K562 (cell line): ENCODE measurements around the gene HOXB8. TPM values are rescaled to one million over a fixed set of nuclear protein-coding genes. Genes with fewer than 3 reads are reported as not detected.

ENCODE experiments used
- DMBX1 ChIP-seq: fragments of 250-450 bp; sonication (Bioruptor Pico); IDR thresholded peaks from 2 replicates; pipeline ENCODE4 v1.8.0; 2022; ENCODE audit warnings: inconsistent platforms, mild to moderate bottlenecking, moderate library complexity, borderline replicate concordance
- FIP1L1 ChIP-seq: fragments of 200-400 bp; formaldehyde crosslinking; IDR thresholded peaks from 2 replicates; pipeline ENCODE4 v1.6.1; 2018; ENCODE audit warnings: mild to moderate bottlenecking, low read depth, low read length; ENCODE audit not compliant: poor library complexity, severe bottlenecking
- MAFF ChIP-seq: IDR thresholded peaks from 2 replicates; pipeline ENCODE4 v1.6.1; 2012; ENCODE audit warnings: low read length, improper control_type of control experiment
- MEF2D ChIP-seq: conservative IDR thresholded peaks from 2 replicates; pipeline ENCODE4 v1.6.1; 2016; ENCODE audit warnings: low read depth, missing genetic modification characterization, missing compliant biosample characterization
- NFIX ChIP-seq: fragments of 250-450 bp; sonication (Bioruptor Pico); IDR thresholded peaks from 2 replicates; pipeline ENCODE4 v1.4.0; 2020; ENCODE audit warnings: low read depth, mild to moderate bottlenecking, moderate library complexity
- NFXL1 ChIP-seq: fragments of 450-650 bp; formaldehyde crosslinking; IDR thresholded peaks from 2 replicates; pipeline ENCODE4 v1.4.0; 2021; ENCODE audit warnings: mild to moderate bottlenecking
- PHF21A ChIP-seq: fragments of 450-650 bp; IDR thresholded peaks from 2 replicates; pipeline ENCODE4 v1.6.1; 2017; ENCODE audit warnings: low read depth, borderline replicate concordance
- POLR2B ChIP-seq: fragments of 450-650 bp; IDR thresholded peaks from 2 replicates; pipeline ENCODE4 v1.6.1; 2018; ENCODE audit warnings: low read depth; ENCODE audit not compliant: partially characterized antibody
- SAFB ChIP-seq: fragments of 200-400 bp; formaldehyde crosslinking; IDR thresholded peaks from 2 replicates; pipeline ENCODE4 v1.6.1; 2017; ENCODE audit warnings: low read depth, low read length, borderline replicate concordance
- SMAD3 ChIP-seq: fragments of 450-650 bp; formaldehyde crosslinking; conservative IDR thresholded peaks from 2 replicates; pipeline ENCODE4 v1.4.0; 2020; ENCODE audit warnings: mild to moderate bottlenecking
- ZKSCAN1 ChIP-seq: fragments of 150-350 bp; IDR thresholded peaks from 2 replicates; pipeline ENCODE4 v1.6.1; 2016; ENCODE audit warnings: low read depth, low read length
- ZNF184 ChIP-seq: sonication (generic); formaldehyde crosslinking; IDR thresholded peaks from 2 replicates; pipeline ENCODE4 v1.5.0; 2020; ENCODE audit warnings: missing genetic modification reagents
- ZNF263 ChIP-seq: sonication (generic); formaldehyde crosslinking; IDR thresholded peaks from 2 replicates; pipeline ENCODE4 v1.8.0; 2022; ENCODE audit warnings: mild to moderate bottlenecking, missing genetic modification reagents, borderline replicate concordance
- polyA plus RNA-seq, 8 experiments: library from polyadenylated mRNA; depleted of rRNA in 4 of 8; stranded (reverse) in 5 of 8; unstranded in 3 of 8; fragments of >200 nt; fragmentation: Nextera tagmentation in 2 of 8; fragmentation: Illumina TruSeq in 1 of 8; extraction: Ambion mirVana in 2 of 8; extraction: Trizol in 1 of 8; gene quantifications; 2 replicates each; pipeline versions ENCODE4 v1.2.1 to v1.2.3, GENCODE V29; 2011 to 2014; ENCODE audit warnings: inconsistent platforms in 1 of 8, missing spikeins in 1 of 8
- total RNA-seq, 7 experiments: library from RNA; depleted of rRNA in 6 of 7; stranded (reverse); fragments of >200 nt in 6 of 7; fragmentation: Illumina TruSeq in 2 of 7; extraction: Trizol in 2 of 7; gene quantifications; 2 replicates each; pipeline versions ENCODE4 v1.2.1 to v1.2.3, GENCODE V29; 2011 to 2021; ENCODE audit warnings: low replicate concordance in 1 of 7
- TF ChIP-seq, protein P1 (sequence below): fragments of 450-650 bp; IDR thresholded peaks from 2 replicates; pipeline ENCODE4 v1.6.1; 2016; ENCODE audit warnings: borderline replicate concordance
- TF ChIP-seq, protein P2 (sequence below): sonication (generic); formaldehyde crosslinking; IDR thresholded peaks from 2 replicates; pipeline ENCODE4 v1.8.0; 2022; ENCODE audit warnings: missing genetic modification reagents, mild to moderate bottlenecking, moderate library complexity, borderline replicate concordance
- TF ChIP-seq, protein P3 (sequence below), 2 experiments: fragments of 250-450 bp in 1 of 2; fragments of 450-650 bp in 1 of 2; sonication (Bioruptor Pico) in 1 of 2; IDR thresholded peaks; 2 replicates each; pipeline versions ENCODE4 v1.6.1 to v1.8.0; 2016 to 2021; ENCODE audit warnings: mild to moderate bottlenecking in 2 of 2, moderate library complexity in 2 of 2, missing compliant biosample characterization in 1 of 2, missing genetic modification characterization in 1 of 2
- TF ChIP-seq, protein P4 (sequence below): sonication (generic); formaldehyde crosslinking; IDR thresholded peaks from 2 replicates; pipeline ENCODE4 v1.4.0; 2020; ENCODE audit warnings: mild to moderate bottlenecking, missing genetic modification reagents
- TF ChIP-seq, protein P5 (sequence below): fragments of 250-450 bp; sonication (Bioruptor Pico); IDR thresholded peaks from 2 replicates; pipeline ENCODE4 v1.4.0; 2020; ENCODE audit warnings: mild to moderate bottlenecking, moderate library complexity

HOXB8 gene
- total and polyA plus RNA-seq, 9 of the 15 experiments (the other 6 are each of a cell fraction or from before 2014, with no cell fraction given), result 0.52 to 23.8 (median 3.6) TPM

DNA sequence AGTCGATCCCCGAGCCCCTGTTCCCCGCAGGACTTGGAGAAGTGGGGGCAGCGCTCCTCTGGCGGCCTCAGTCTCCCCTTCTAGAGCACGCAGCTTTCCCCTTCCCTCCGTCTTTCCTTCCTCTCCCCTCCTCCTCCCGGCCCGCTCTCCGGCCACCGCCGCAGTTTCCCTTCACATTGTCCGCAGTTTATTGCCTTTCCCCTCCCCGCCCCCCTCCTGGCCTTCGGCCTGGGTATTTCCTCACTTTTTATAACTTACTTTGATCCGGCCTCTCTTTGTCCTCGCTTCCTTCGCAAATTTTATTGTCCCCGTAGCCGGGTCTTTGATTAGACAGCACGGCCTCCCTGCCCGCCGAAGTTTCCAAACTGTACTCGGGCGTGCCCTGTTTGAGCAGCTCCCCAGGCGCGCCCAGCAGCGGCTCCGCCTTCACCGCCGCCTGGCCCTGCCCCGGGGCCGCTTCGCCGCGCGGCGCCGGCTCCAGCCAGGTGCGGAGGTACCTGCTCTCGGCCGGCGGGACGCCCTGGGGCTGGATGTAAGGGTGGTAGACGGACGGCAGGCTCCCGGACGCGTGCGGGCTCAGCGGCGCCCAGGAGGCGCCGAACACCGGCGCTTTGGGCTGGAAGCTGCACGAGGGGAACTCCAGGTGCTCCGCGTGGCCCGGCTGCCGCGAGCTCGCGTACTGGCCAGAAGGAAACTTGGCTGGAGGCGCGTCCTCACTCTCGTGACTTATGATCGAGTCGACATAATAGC is 10.6 kb upstream of the HOXB8 start (continued):
- TF ChIP-seq, protein P1, sequence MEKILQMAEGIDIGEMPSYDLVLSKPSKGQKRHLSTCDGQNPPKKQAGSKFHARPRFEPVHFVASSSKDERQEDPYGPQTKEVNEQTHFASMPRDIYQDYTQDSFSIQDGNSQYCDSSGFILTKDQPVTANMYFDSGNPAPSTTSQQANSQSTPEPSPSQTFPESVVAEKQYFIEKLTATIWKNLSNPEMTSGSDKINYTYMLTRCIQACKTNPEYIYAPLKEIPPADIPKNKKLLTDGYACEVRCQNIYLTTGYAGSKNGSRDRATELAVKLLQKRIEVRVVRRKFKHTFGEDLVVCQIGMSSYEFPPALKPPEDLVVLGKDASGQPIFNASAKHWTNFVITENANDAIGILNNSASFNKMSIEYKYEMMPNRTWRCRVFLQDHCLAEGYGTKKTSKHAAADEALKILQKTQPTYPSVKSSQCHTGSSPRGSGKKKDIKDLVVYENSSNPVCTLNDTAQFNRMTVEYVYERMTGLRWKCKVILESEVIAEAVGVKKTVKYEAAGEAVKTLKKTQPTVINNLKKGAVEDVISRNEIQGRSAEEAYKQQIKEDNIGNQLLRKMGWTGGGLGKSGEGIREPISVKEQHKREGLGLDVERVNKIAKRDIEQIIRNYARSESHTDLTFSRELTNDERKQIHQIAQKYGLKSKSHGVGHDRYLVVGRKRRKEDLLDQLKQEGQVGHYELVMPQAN, result peak; percentile 36; the same call in 1 of the 2 replicates
- TF ChIP-seq PHF21A (no peak), ZKSCAN1 (no peak), SMAD3 (CRISPR knock-in tag) (0 out of 2 replicates have a peak, but pooled peaks have one; percentile 24), DMBX1 (CRISPR knock-in tag) (no peak), FIP1L1 (peak; percentile 49), MEF2D (tag) (no peak), ZNF184 (CRISPR knock-in tag) (no peak), SAFB (no peak), NFXL1 (CRISPR knock-in tag) (no peak), POLR2B (peak; percentile 27), NFIX (CRISPR knock-in tag) (no peak), MAFF (no peak), ZNF263 (CRISPR knock-in tag) (no peak)
- TF ChIP-seq, protein P2, sequence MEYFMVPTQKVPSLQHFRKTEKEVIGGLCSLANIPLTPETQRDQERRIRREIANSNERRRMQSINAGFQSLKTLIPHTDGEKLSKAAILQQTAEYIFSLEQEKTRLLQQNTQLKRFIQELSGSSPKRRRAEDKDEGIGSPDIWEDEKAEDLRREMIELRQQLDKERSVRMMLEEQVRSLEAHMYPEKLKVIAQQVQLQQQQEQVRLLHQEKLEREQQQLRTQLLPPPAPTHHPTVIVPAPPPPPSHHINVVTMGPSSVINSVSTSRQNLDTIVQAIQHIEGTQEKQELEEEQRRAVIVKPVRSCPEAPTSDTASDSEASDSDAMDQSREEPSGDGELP (CRISPR knock-in tag), result no peak
- TF ChIP-seq, protein P3, sequence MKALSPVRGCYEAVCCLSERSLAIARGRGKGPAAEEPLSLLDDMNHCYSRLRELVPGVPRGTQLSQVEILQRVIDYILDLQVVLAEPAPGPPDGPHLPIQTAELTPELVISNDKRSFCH (CRISPR knock-in tag; IDR thresholded peaks at IDR 0.05), result no peak
- TF ChIP-seq, protein P3 (tag; IDR thresholded peaks at IDR 0.05), result no peak
- TF ChIP-seq, protein P4, sequence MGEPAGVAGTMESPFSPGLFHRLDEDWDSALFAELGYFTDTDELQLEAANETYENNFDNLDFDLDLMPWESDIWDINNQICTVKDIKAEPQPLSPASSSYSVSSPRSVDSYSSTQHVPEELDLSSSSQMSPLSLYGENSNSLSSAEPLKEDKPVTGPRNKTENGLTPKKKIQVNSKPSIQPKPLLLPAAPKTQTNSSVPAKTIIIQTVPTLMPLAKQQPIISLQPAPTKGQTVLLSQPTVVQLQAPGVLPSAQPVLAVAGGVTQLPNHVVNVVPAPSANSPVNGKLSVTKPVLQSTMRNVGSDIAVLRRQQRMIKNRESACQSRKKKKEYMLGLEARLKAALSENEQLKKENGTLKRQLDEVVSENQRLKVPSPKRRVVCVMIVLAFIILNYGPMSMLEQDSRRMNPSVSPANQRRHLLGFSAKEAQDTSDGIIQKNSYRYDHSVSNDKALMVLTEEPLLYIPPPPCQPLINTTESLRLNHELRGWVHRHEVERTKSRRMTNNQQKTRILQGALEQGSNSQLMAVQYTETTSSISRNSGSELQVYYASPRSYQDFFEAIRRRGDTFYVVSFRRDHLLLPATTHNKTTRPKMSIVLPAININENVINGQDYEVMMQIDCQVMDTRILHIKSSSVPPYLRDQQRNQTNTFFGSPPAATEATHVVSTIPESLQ (CRISPR knock-in tag), result no peak
- TF ChIP-seq, protein P5, sequence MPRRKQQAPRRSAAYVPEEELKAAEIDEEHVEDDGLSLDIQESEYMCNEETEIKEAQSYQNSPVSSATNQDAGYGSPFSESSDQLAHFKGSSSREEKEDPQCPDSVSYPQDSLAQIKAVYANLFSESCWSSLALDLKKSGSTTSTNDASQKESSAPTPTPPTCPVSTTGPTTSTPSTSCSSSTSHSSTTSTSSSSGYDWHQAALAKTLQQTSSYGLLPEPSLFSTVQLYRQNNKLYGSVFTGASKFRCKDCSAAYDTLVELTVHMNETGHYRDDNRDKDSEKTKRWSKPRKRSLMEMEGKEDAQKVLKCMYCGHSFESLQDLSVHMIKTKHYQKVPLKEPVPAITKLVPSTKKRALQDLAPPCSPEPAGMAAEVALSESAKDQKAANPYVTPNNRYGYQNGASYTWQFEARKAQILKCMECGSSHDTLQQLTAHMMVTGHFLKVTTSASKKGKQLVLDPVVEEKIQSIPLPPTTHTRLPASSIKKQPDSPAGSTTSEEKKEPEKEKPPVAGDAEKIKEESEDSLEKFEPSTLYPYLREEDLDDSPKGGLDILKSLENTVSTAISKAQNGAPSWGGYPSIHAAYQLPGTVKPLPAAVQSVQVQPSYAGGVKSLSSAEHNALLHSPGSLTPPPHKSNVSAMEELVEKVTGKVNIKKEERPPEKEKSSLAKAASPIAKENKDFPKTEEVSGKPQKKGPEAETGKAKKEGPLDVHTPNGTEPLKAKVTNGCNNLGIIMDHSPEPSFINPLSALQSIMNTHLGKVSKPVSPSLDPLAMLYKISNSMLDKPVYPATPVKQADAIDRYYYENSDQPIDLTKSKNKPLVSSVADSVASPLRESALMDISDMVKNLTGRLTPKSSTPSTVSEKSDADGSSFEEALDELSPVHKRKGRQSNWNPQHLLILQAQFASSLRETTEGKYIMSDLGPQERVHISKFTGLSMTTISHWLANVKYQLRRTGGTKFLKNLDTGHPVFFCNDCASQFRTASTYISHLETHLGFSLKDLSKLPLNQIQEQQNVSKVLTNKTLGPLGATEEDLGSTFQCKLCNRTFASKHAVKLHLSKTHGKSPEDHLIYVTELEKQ, result no peak
